ENCODE measurements around the gene FADS2.

Gene FADS2

GRCh38 chr11:61827571-61828378 is at the start of gene FADS2:
Gene FADS2 (plus strand): TSS chr11:61828300. CDS start chr11:61828391, 91 bp downstream.
- Mint-ChIP-seq H3K4me1 (peaks cover 7% of the 10 kb centered on the region), H3K27ac (no peak within 1 kb of the TSS), H3K36me3 (no peaks in the 10 kb centered on the region), H3K9me3 (no peaks in the 10 kb centered on the region), H3K27me3 (peaks cover 20% of the 10 kb centered on the region), H3K4me3 (peak within 1 kb of the TSS; percentile 80)
- ATAC-seq (ENCODE audit: low read depth) (peak; percentile 70), DNase-seq (ENCODE audit: low spot score in 2 of 2) (peak; percentile 22 to 43)

GRCh38 chr11:61778357-61778886 is 49.7 kb upstream of the FADS2 start:
- peaks cover 13% of the 10 kb centered on the region for H3K27me3 Mint-ChIP-seq
- H3K27ac Mint-ChIP-seq: no peak overlapping the region
- peaks cover 2% of the 10 kb centered on the region for H3K4me1 Mint-ChIP-seq
- ATAC-seq (ENCODE audit: low read depth) (no peak), DNase-seq (ENCODE audit: low spot score in 2 of 2) (no peak)
- no peaks in the 10 kb centered on the region for H3K9me3 Mint-ChIP-seq
- H3K36me3 Mint-ChIP-seq: no peaks in the 10 kb centered on the region
- H3K4me3 Mint-ChIP-seq: no peak overlapping the region

GRCh38 chr11:61778920-61779650 is 49.0 kb upstream of the FADS2 start:
- Mint-ChIP-seq H3K36me3 (peaks cover 3% of the 10 kb centered on the region), H3K4me1 (peaks cover 2% of the 10 kb centered on the region), H3K27me3 (peaks cover 13% of the 10 kb centered on the region), H3K9me3 (no peaks in the 10 kb centered on the region), H3K4me3 (no peak overlapping the region), H3K27ac (no peak overlapping the region)
- no peak for ATAC-seq (ENCODE audit: low read depth)
- DNase-seq (ENCODE audit: low spot score in 2 of 2): no peak

- Mint-ChIP-seq H3K27me3 (peaks cover 10% of the 10 kb centered on the region), H3K4me1 (peaks cover 2% of the 10 kb centered on the region), H3K4me3 (no peak overlapping the region), H3K36me3 (peaks cover 6% of the 10 kb centered on the region), H3K27ac (no peak overlapping the region), H3K9me3 (no peaks in the 10 kb centered on the region)
- DNase-seq (ENCODE audit: low spot score in 2 of 2) (no peak), ATAC-seq (ENCODE audit: low read depth) (no peak)
These were observed 48.2 kb upstream of the FADS2 start for GRCh38 chr11:61779666-61780525.

GRCh38 chr11:61780581-61781162 is 47.4 kb upstream of the FADS2 start:
- H3K9me3 Mint-ChIP-seq: no peaks in the 10 kb centered on the region
- ATAC-seq (ENCODE audit: low read depth) (no peak), DNase-seq (ENCODE audit: low spot score in 2 of 2) (no peak)
- H3K36me3 Mint-ChIP-seq: peaks cover 8% of the 10 kb centered on the region
- H3K27me3 Mint-ChIP-seq: peaks cover 7% of the 10 kb centered on the region
- H3K27ac Mint-ChIP-seq: no peak overlapping the region
- H3K4me1 Mint-ChIP-seq: peaks cover 2% of the 10 kb centered on the region
- no peak overlapping the region for H3K4me3 Mint-ChIP-seq

GRCh38 chr11:61781585-61781984 is 46.5 kb upstream of the FADS2 start:
- DNase-seq (ENCODE audit: low spot score in 2 of 2): no peak
- Mint-ChIP-seq H3K9me3 (no peaks in the 10 kb centered on the region), H3K4me1 (peaks cover 5% of the 10 kb centered on the region), H3K27ac (no peak overlapping the region), H3K27me3 (peaks cover 7% of the 10 kb centered on the region), H3K4me3 (no peak overlapping the region), H3K36me3 (peaks cover 8% of the 10 kb centered on the region)
- no peak for ATAC-seq (ENCODE audit: low read depth)

- ATAC-seq (ENCODE audit: low read depth) (no peak), DNase-seq (ENCODE audit: low spot score in 2 of 2) (no peak)
- H3K4me1 Mint-ChIP-seq: peaks cover 4% of the 10 kb centered on the region
- H3K4me3 Mint-ChIP-seq: no peak overlapping the region
- H3K27me3 Mint-ChIP-seq: peaks cover 7% of the 10 kb centered on the region
- H3K9me3 Mint-ChIP-seq: no peaks in the 10 kb centered on the region
- no peak overlapping the region for H3K27ac Mint-ChIP-seq
- H3K36me3 Mint-ChIP-seq: peaks cover 8% of the 10 kb centered on the region
These were observed 45.8 kb upstream of the FADS2 start for GRCh38 chr11:61782299-61782698.

GRCh38 chr11:61782841-61783240 is 45.3 kb upstream of the FADS2 start:
- ATAC-seq (ENCODE audit: low read depth): no peak
- Mint-ChIP-seq H3K4me1 (peaks cover 4% of the 10 kb centered on the region), H3K36me3 (peaks cover 8% of the 10 kb centered on the region), H3K9me3 (no peaks in the 10 kb centered on the region), H3K27ac (no peak overlapping the region), H3K27me3 (peaks cover 6% of the 10 kb centered on the region), H3K4me3 (no peak overlapping the region)
- no peak for DNase-seq (ENCODE audit: low spot score in 2 of 2)

- peaks cover 14% of the 10 kb centered on the region for H3K36me3 Mint-ChIP-seq
- H3K9me3 Mint-ChIP-seq: no peaks in the 10 kb centered on the region
- H3K27me3 Mint-ChIP-seq: no peaks in the 10 kb centered on the region
- ATAC-seq (ENCODE audit: low read depth): no peak
- H3K4me1 Mint-ChIP-seq: peaks cover 7% of the 10 kb centered on the region
- no peak overlapping the region for H3K4me3 Mint-ChIP-seq
- no peak for DNase-seq (ENCODE audit: low spot score in 2 of 2)
- no peak overlapping the region for H3K27ac Mint-ChIP-seq
These were observed 44.2 kb upstream of the FADS2 start for GRCh38 chr11:61783717-61784505.

GRCh38 chr11:61784506-61784805 is 43.6 kb upstream of the FADS2 start:
- no peak overlapping the region for H3K4me3 Mint-ChIP-seq
- H3K27ac Mint-ChIP-seq: no peak overlapping the region
- H3K27me3 Mint-ChIP-seq: no peaks in the 10 kb centered on the region
- peaks cover 14% of the 10 kb centered on the region for H3K36me3 Mint-ChIP-seq
- DNase-seq (ENCODE audit: low spot score in 2 of 2) (no peak), ATAC-seq (ENCODE audit: low read depth) (no peak)
- peaks cover 7% of the 10 kb centered on the region for H3K4me1 Mint-ChIP-seq
- no peaks in the 10 kb centered on the region for H3K9me3 Mint-ChIP-seq

- DNase-seq (ENCODE audit: low spot score in 2 of 2): no peak
- peaks cover 16% of the 10 kb centered on the region for H3K36me3 Mint-ChIP-seq
These were observed 42.2 kb upstream of the FADS2 start for GRCh38 chr11:61785837-61786402.

GRCh38 chr11:61787928-61788491 is 40.1 kb upstream of the FADS2 start:
- peaks cover 15% of the 10 kb centered on the region for H3K4me1 Mint-ChIP-seq
- DNase-seq (ENCODE audit: low spot score in 2 of 2) (no peak), ATAC-seq (ENCODE audit: low read depth) (no peak)

More at GRCh38 chr11:61785837-61786402, 42.2 kb upstream of the FADS2 start:
- Mint-ChIP-seq H3K4me3 (no peak overlapping the region), H3K4me1 (peaks cover 7% of the 10 kb centered on the region), H3K27ac (peak overlapping the region; percentile 31), H3K9me3 (no peaks in the 10 kb centered on the region), H3K27me3 (no peaks in the 10 kb centered on the region)
- peak; percentile 37 for ATAC-seq (ENCODE audit: low read depth)

More at GRCh38 chr11:61787928-61788491, 40.1 kb upstream of the FADS2 start:
- H3K4me3 Mint-ChIP-seq: no peak overlapping the region
- H3K27me3 Mint-ChIP-seq: no peaks in the 10 kb centered on the region
- H3K27ac Mint-ChIP-seq: peak overlapping the region; percentile 62
- no peaks in the 10 kb centered on the region for H3K9me3 Mint-ChIP-seq
- peaks cover 16% of the 10 kb centered on the region for H3K36me3 Mint-ChIP-seq
